Tongue (tissue), 2 donors: ENCODE measurements around the gene GNB1. TPM values are rescaled to one million over a fixed set of nuclear protein-coding genes. Genes with fewer than 3 reads are reported as not detected.
"Not testable (repeated sequence)": the region's sequence is repeated elsewhere in the genome, so short reads cannot be mapped to it uniquely, and the experiment has no call there.

Source experiments
- DNase-seq: peaks from one replicate; pipeline ENCODE4 v3.0.0-alpha.2; 2015
- total RNA-seq: library from RNA; depleted of rRNA; stranded (reverse); fragments of >200 nt; gene quantifications from one replicate; pipeline ENCODE4 v1.2.3, GENCODE V29; 2014

The GNB1 gene
- total RNA-seq, 1 donor from 2014 or later = 92.3 TPM

DNA sequence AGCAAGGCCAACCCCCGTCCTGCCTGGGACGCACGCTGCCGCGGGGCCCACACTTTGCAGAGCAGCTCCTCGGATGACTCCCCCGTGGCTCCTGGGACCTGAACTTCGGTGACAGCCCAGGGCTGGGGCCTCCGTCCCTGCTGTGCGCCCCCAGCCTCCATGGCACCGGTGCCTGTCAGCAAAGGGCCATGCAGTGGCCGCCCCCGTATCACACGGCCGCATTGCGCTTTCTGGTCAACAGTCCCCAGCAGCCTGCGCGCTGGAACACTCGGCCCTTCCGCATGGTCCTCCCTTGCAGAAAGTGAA, 130.6 kb downstream of the GNB1 start:
- DNase-seq = no peak

DNA sequence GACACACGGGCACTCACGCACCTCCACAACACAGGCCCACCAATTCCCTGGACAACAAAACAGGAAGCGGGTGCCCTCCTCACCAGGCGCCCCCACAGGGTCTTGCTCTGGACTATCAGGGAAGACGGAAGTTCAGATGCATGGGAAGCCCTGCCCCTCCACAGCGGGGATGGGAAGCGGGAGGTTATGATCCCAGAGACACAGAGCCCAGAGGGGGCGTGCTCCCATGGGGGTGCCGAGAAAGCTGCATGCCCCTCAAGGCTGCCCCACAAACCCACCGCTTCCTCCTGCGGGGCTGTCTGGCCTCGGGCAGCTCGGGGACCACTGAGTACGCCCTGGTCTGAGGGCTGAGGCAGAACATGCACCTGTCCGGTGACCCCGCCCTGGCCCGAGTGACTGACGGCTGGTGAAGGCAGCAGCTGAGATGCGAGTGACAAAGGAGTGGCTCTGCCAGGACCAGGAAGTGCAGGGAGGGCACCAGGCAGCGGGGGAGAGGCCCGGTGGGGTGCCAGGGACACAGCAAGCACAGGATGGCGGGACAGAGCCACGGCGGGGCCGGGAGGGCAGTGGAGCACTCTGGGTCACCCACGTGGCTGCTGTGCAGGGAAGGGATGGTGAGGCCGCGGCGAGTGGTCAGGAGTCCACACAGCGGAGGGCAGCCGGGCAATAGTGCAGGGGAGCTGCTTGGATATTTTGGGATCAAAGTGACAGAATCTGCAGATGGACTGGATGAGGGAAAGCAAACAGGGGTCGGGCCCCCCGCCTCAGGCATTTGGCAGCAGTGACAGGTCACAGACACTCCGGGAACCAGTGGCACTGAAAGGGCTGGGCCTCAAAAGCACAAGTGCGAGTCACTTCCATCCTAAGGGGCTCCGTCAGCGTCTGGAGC, 131.2 kb downstream of the GNB1 start:
- no peak for DNase-seq

DNA sequence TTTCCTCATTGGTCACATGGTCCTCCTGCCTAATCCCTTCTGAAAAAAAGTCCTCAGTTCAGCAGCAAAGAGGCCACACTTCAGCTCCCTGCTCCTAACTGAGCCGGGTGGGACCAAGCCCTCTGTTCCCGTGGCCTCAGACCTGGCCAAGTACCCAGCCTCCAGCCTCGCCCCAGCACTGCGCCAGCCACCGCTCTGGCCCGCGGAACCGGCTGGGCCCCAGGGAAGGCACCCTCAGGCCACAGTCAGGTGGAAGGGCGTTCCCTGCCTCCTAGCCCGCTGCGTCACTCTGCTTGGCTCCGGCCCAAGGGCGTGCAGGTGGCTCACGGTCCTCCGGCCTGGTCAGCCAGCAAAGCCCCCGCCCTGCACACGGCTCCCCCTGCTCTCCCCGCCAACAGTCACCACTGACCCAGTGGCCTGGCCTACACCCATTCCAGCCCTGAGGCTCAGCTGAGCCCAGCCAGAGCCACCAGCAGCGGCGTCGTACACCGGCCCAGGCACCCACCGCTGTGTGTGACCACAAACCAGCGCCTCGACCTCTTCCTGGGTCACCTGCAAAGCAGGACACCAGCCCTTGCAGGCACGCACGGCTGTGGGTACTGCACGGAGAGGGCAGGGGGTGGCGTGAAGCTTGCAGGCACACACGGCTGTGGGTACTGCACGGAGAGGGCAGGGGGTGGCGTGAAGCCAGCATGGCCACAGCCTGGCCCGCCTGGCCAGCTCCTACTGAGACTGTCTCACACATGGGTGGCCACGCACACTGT, 132.0 kb downstream of the GNB1 start:
- no peak for DNase-seq

DNA sequence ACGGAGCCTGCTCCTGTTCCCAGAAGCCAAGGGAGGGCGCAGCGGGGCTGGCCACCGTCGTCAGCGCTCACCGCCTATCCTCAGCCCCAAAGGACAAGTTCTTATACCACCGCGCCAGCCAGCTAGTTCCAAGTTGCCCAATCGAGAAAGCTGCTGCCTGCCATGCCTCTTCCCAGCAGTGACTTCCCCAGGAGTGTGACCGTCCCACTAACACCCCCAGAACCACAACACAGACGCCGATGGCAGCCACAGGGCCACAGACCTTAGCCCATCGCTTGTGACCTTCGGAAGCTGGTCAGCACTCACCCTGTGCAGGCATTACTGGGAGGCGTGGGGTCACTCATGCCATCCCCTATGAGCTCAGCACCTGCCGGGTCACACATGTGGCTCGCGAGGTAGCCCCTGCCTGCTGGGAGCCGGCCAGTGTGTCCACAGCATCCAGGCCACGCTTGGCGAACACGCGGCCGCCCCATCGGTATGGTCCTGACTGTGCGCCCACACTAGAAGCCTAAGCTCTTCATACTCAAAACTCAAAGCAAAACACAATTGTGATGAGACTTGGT, 132.7 kb downstream of the GNB1 start:
- no peak for DNase-seq

DNA sequence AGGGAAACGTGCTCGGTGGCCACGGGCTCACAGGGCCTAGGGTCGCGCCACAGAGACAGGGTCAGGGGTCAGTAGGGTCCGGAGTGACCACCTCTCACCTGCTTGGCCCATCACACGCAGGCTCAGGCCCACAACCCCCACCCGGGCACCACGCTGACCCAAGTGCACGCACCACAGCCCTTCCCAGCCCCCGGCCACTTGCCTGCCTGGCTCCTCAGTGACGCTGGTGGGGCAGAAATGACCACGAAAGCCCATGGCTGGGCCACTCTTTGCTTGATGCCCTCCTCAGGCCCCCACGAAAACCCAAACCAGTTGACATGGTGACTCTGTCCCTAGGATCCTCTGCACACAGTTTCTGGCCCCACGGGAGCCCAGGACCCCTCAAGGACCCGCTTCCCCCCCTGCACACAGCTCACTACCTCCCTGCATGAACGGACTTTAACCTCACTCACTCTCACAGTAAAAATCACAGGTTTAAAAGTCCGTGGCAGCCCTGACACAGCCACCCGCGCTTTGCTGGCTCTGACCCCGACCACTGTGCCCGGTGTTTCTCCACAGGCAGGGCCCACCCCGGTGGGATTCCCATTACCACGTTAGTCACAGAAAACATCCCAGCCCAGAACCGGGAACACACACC, 133.3 kb downstream of the GNB1 start:
- DNase-seq = no peak

DNA sequence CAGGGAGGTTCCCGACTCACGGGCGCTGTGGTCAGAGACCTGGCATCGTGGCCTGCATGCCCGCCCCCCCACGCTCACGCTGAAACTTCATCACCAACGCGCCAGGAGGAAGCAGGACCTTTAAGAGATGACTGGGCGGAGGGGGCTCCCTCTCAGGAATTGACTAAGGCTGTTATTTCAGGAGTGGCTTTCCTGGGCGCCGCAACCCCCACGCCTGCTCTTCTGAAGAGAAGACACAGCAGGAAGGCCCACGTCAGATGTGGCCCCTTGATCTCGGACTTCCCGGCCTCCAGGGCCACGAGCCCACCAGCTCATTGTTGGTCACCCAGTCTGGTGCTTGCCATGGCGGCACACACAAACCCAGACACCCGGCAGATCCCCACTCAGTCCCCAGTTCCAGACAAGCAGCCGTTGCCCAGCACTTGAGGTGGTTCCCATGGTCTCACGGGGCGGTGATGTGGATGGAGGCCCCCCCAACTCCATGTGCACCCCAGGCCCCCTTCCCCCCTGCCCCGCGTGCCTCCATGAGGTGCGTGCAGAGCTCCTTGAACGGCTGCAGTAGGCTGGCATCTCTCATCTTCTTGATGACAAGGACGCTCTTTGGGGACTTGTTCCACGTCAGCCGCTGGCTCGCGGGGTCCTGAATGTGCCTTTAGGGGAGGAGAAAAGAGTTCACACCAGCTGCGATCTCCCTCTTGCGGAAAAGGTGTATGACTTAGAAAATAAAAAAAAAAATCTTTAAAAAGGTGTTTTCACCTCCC, 134.0 kb downstream of the GNB1 start:
- DNase-seq = no peak

DNA sequence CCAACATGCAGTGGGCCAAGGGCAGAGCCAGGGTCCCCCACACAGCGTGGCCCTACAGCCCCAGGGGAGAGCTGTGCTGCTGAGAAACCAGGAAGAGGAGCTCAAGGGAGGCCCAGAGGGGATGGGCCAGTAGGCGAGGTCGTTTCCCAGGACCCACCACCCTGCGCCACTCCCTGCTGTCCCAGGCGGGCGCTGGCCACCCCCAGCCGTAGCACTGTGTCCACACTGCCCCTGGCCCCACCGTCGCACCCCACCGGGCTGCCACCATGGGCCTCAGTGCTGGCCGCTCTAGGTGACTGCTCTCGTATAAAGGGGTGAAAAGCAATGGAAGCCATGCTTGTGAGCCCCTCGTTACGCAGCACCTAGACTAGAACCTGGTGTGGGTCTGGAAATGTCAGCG, 135.0 kb downstream of the GNB1 start:
- DNase-seq = no peak

DNA sequence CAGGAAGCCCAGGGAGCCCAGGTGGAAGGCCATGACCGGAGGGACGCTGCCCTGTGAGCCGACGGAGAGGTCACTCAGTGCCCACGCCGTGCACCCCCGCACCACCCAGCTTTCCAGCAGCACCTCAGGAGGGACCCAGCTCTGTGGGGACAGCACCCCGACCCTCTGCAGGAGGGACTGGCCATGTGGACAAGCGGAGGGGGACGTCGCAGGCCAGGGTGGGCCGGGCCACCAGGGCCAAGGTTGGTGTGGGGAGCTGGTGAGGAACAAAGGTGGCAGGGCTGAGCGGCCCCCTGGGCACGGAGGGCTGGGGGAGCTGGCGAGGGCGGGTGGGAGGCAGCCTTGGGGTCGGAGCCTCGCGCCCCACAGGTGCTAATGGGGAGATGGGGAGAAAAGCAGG, 135.5 kb downstream of the GNB1 start:
- no peak for DNase-seq

DNA sequence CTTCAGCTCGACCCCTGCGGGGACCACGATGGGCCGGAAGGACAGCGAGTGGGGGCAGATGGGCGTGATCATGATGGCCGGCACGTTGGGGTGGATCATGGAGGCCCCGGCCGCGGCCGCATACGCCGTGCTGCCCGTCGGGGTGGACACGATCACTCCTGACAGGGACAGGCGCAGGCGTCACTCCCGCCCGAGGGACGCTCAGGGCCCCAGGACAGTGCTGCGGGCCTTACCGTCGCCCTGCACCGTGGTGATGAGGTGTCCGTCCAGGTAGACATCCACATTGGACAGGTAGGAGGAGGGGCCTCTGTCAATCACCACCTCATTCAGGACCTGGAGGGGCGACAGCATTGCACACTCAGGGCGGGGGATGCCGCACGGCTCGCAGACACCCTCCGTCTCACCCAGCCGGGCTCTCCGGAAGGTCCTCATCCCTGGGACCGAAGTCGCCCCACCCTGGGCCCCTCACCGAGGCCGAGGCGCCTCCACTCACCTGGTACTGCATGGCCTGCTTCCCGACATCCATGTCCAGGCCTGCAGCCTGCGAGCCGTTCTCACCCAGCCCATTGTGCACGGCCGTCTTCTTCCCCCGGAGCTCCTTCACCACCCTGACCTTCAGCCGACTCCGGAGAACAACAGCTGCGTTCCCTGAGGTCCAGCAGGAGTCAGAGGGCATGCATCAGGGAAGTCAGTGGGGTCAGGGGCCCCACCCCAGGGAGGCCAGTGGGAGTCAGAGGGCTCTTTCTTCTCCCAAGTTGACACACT, 136.7 kb downstream of the GNB1 start:
- no peak for DNase-seq

DNA sequence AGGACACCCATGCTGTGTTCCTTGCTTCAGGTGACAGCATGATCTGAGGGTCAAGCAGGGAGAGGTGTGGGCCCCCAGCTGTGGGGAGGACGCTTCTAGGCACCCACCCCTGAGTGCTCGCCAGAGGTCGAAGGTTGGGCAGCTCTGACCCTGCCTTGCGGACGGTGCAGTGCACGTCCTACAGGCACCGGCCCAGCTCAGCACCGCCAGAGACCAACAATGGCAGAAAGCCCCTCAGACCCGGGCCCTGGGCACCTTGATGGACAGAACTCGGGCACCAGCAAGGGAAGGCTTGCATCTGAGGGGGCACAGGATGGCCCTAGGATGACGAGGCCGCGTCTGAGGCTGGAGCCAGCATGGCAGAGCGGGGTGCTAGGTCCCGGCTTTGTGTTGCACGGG, 137.3 kb downstream of the GNB1 start:
- no peak for DNase-seq

DNA sequence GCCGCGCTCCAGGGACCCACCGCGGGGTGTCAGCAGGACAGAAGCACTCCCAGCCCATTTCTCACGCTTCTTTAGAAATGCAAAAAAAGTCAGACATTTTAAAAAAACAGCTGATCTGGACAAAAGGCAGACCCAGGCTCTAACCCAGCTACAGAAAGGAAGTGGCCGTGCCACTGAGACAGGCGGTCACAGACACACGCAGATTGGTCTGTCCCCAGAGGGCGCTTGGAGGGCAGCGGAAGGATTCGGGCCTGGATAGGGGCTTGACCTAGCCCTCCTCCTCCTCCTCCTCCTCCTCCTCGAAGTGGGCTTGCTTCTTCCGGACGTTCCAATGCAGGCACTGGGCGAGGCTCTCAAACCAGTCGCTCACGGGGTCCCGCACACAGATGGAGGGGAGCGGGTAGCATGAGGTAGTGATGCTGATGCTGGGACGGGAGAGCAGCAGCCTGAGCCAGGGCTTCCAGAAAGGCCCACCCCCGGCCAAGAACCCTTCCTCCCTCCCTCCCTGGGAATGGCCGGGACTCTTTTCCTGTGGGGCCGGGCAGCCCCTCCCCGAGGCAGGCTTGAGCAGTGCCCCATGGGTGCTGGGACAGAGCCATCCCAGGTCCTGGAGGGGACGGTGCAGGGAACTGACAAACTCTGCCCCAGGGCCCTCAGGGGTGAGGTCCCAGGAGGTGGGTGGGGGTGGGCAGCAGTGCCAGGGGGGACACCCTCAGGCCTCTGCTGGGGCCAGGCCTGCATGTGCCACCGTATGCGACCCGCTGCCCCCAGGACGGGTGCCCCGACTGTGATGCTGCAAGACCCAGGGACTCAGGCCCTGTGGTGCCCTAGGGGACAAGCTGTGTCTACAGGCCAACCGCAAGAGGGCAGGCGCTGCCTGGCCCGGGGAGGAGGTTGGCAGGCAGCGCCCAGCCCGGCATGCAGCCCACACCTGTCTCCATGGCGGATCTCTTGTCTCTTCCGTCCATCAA, 138.0 kb downstream of the GNB1 start:
- DNase-seq = peak; percentile 57

DNA sequence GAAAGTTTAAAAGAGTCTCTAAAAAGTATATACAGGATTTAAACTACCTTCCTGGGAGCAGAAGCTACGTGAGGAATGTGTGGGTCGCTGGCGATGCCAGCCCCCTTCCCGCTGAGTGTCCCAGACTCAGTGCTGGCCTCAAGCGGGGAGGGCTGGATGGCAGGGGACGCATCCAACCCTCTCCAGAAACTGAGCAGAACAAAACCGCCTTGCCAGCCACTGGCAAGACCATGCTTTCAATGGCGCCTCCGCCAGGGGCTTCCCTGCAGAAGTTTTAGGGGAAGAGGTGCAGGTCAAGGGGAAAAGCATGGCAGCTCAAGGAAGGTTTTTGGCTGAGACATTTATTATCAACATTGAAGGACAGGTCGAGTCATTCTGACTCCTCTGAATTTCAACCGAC, 138.7 kb downstream of the GNB1 start:
- DNase-seq = peak; percentile 48

DNA sequence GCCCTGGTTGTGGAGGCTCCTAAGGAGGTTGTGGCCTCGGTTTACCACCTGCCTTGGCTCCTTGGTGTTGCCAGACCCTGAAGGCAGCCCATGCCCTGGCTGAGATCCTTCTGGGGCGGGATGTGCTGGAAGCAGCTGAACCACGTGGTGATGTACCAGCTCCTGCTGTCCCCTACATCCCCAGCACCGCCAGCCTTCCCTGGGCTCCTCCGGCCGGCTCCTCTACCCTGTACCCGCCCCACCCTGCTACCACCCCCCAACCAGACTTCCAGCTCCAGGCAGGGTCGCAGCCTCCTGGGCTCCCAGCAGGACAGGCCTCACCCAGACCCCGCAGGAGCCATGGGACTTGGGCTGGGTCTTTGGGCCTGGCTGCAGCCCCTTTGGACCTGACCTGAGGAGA, 140.9 kb downstream of the GNB1 start:
- DNase-seq = not testable (repeated sequence)

DNA sequence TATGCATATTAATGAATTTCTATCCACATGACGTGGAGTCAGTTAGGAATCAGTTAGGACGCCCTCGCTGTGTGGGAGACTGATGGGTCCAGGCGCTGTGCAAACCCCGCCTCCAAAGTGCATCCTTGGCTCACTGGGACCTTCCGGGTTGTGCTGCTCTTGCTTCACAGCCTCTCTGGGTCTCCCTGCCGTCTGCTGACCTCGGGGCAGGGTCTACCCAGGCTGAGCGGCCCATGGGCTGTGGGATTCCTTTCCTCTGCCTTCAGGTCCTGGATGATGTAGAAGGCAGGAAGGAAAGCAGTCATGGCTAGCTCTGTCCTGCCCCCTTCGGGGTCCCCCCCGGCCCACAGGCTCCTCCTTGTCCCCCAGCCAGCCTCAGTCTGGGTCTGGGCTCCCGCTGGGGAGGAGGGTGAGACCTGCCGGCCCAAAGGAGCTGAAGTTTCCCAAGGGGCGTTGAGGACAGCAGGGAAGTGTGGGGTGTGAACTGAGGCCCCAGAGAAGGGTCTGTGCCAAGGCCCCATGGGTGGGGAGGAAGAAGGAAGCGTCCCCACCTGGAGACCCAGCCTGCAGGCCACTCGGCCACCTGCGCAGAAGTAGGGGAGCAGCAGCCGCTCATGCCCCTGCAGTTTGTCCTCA, 142.1 kb downstream of the GNB1 start:
- DNase-seq = no peak

DNA sequence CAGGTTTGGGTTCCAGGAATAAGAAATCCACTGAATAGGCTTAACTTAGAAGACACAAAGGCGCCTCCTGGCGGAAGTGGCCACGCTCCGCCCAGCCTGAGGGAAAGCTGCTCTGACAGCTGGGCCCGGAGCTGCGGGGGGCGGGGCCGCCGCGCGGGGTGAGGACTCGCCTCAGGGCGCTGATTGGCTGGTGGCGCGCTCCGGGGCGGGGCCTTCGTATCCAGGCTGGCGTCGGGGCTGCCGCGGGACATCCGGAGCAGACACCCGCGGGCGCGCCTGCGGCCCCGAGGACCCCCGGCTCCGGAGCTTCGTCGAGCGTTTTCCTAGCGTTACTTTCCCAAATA, 144.3 kb downstream of the GNB1 start:
- DNase-seq = not testable (repeated sequence)

DNA sequence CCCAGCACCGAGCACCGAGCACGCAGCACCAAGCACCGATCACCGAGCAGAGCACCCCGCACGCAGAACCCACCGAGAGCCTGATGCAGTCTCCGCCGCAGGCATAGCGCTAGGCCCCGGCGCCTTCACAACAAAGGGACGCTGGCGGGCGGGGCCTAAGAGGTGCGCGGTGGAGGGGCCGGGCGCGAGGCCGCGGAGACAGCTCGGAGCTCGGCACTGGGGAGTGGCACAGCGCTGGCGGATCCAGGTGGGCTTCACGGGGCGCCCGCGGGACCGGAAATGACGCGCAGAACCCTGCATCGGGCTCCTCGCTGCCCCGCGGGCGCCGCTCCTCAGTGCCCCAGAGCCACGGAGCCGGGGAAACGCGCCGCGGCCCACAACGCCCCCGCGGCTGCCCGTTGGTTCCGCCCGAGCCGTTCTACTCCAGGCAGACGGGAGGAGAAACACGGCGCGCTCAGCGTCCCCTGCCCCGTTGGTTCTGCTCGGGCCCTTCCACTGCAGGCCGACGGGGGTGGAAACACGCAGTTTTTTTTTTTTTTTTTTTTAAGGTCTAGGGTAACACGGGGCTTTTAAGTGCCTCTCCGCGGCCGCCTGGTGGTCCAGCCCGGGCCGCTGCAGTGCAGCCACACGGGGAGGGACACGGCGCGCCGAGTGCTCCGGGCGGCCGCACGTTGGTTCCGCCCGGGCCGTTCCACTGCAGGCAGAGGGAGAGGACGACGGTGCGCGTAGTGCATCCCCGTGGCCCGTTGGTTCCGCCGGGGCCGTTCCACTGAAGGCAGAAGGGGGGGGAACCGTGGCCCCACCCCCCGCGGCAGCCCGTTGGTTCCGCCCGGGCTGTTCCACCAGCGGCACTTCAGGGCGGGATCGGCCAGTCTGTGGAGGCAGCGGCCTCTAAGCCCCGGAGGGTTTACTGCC, 145.0 kb downstream of the GNB1 start:
- DNase-seq = peak; percentile 82

DNA sequence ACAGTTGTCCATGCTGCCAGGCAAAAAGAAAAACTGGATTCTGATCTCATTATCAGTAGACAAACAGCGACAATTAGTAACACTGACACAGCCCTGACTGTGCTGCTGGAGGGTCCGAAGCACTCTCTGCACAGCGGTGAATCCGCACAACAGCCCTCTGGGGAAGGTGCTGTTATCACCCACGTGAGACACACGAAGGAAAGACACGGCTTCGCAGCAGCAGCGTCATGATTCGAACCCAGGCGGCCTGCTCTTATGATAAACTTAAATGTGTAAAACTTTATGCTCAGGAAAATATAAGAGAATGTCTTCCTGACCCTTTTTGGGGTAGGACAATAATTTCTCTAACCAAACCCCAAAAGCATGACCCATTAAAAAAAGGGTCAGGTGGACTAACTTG, 148.4 kb downstream of the GNB1 start:
- DNase-seq = not testable (repeated sequence)

DNA sequence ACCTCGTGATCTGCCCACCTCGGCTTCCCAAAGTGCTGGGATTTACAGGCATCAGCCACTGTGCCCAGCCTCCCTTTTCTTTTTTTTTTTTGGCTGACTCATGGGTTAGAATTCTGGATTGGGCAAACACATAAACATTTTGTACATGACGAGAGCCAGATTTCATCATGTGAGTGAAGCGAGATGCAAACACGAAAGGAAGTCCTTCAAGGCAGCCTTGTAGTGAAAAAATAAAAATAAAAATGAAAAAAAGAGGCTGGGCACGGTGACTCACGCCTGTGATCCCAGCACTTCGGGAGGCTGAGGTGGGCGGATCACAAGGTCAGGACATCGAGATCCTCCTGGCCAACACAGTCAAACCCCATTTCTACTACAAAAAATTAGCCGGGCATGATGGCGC, 149.9 kb downstream of the GNB1 start:
- not testable (repeated sequence) for DNase-seq
